Thymus (tissue), 11 donors: Measurements from ENCODE around the gene COPE. TPM values are rescaled to one million over a fixed set of nuclear protein-coding genes. Genes with fewer than 3 reads are reported as not detected.

Experiments
- DNase-seq, 9 donors: peaks; one replicate each; pipeline ENCODE4 v3.0.0-alpha.2; 2013; ENCODE audit warnings: low spot score in 9 of 9, low read depth in 6 of 9, missing footprints in 1 of 9
- H3K27ac ChIP-seq, 2 donors: one replicate each; pipeline ENCODE4 v1.5.1; 2013; ENCODE audit warnings: control low read depth in 1 of 2, low read depth in 1 of 2, low read length in 1 of 2, mild to moderate bottlenecking in 1 of 2, moderate library complexity in 1 of 2
- H3K27me3 ChIP-seq, 2 donors: one replicate each; pipeline ENCODE4 v1.5.1; 2013; ENCODE audit warnings: low read length in 1 of 2; ENCODE audit not compliant: control insufficient read depth in 2 of 2, insufficient read depth in 1 of 2
- H3K36me3 ChIP-seq, 2 donors: one replicate each; pipeline ENCODE4 v1.5.1; 2013; ENCODE audit warnings: low read length in 1 of 2, mild to moderate bottlenecking in 1 of 2, moderate library complexity in 1 of 2; ENCODE audit not compliant: control insufficient read depth in 2 of 2, insufficient read depth in 2 of 2
- H3K4me1 ChIP-seq, 2 donors: one replicate each; pipeline ENCODE4 v1.5.1; 2013; ENCODE audit warnings: low read length in 2 of 2; ENCODE audit not compliant: control insufficient read depth in 2 of 2, insufficient read depth in 2 of 2
- H3K4me3 ChIP-seq, 2 donors: one replicate each; pipeline ENCODE4 v1.5.1; 2013; ENCODE audit warnings: low read length in 2 of 2, control low read depth in 1 of 2, mild to moderate bottlenecking in 1 of 2
- H3K9me3 ChIP-seq, 2 donors: one replicate each; pipeline ENCODE4 v1.5.1; 2013; ENCODE audit warnings: low read length in 1 of 2, mild to moderate bottlenecking in 1 of 2; ENCODE audit not compliant: control insufficient read depth in 2 of 2, insufficient read depth in 1 of 2
- WGBS: extraction: QIAGEN DNeasy Blood & Tissue Kit; methylation state at CpG from one replicate; pipeline ENCODE4 v1.1.7; 2013; 5-methylcytosine and 5-hydroxymethylcytosine counted together
- polyA plus RNA-seq: library from polyadenylated mRNA; stranded (reverse); fragments of 200-250 nt; gene quantifications from one replicate; pipeline ENCODE4 v1.2.3, GENCODE V29; 2013
- total RNA-seq: library from RNA; stranded (reverse); fragments of 120-200 nt; gene quantifications from one replicate; pipeline ENCODE4 v1.2.4, GENCODE V29; 2013
- donor health status: healthy.

The COPE gene
- total and polyA plus RNA-seq, 2 donors, result 180 to 197 TPM

DNA sequence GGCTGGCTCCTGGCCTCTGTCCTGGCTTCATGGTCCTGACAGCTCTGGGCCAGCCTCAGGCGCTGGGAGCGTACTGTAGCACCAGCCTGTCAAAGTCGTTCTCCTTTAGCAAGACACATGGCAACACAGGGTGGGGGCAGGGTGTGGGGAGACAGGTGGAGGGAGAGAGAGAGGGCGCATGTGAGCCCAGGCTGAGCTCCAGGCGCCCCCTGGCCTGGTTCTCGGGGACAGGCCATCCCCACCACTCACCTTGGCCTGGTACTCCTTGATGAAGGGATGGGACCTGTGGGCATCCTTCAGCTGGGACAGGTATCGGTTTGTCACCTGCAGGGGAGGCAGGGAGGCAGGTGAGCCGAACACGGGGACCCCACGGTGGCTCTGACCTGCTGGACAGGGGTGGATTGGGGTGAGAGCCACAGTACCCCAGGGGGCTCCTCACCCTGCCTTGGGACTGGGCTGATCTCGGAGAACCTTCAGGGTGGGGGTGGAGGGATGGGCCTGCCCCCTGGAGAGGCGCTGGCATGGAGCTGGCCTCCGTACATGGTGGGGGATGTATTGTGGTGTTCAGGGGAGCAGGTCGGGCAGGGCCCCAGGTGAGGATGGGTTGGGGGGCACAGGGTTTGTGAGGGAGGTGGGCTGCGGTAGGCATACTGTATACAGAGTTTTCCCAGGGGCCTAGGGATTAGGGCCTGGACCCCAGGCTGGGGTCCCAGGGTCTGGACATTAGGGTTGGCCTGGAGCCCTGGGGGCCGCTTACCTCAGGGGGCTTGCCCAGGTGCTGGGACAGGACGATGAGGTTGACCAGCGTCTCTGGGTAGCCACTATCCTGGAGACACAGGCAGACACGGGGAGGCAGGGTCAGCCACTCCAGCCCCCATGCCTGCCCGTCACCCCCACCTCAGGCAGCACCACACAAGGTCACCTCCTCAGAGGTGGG lies 19.3 kb downstream of the COPE start:
- Histone ChIP-seq H3K4me3 (no peak overlapping the region), H3K9me3 (no peaks in the 10 kb centered on the region), H3K27ac (no peak overlapping the region), H3K4me1 (peaks cover 4 to 5% of the 10 kb centered on the region in 2 donors), H3K36me3 (peaks cover 44 to 52% of the 10 kb centered on the region in 2 donors), H3K27me3 (peaks cover 24 to 25% of the 10 kb centered on the region in 2 donors)
- no peak for DNase-seq
- WGBS, result 96% methylated on average over 20 of the region's 20 CpGs

DNA sequence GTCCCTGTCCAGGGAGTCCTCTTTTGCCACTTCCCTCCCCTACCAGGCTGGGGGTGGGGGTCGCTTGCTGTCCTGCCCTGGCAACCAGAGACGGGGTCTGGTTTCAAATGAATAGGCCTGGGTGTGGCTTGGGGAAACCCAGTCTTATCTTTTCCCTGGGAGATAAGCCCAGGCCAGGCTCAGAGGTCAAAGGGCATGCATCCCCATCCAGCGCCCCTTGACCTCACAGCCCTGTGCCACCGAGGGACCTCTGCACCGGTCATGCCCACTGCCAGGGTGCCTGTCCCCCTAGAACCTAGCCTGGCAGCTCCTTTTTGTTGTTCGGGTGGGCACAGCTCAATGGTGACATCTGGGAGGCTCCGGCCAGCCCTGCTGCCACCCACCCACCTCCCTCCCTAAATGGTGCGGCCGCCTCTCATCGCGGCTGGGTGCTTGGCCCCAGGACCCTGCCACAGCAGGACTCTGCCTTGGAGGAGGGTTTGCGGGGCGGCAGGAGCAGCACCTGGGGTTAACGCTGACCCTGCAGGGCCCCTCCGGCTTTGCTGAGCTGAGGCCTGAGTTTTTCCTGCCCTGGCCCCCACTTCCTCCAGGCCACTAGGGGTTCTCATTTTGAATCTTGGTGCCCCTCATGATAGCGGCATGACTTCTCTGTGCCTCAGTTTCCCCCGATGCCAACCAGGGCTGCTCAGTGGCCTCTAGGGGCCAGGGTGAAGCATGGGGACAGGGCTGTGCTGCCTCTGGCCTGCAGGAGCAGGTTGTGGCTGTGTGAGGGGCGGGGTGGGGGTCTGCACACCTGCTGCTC lies 20.4 kb downstream of the COPE start:
- H3K36me3 ChIP-seq, result peaks cover 34 to 44% of the 10 kb centered on the region in 2 donors
- H3K4me3 ChIP-seq, result no peak overlapping the region
- 95% methylated on average over 18 of the region's 18 CpGs for WGBS
- H3K27me3 ChIP-seq, result peaks cover 34 to 36% of the 10 kb centered on the region in 2 donors
- H3K27ac ChIP-seq, result no peak overlapping the region
- DNase-seq, result no peak
- H3K9me3 ChIP-seq, result no peaks in the 10 kb centered on the region
- peaks cover 4 to 5% of the 10 kb centered on the region in 2 donors for H3K4me1 ChIP-seq

DNA sequence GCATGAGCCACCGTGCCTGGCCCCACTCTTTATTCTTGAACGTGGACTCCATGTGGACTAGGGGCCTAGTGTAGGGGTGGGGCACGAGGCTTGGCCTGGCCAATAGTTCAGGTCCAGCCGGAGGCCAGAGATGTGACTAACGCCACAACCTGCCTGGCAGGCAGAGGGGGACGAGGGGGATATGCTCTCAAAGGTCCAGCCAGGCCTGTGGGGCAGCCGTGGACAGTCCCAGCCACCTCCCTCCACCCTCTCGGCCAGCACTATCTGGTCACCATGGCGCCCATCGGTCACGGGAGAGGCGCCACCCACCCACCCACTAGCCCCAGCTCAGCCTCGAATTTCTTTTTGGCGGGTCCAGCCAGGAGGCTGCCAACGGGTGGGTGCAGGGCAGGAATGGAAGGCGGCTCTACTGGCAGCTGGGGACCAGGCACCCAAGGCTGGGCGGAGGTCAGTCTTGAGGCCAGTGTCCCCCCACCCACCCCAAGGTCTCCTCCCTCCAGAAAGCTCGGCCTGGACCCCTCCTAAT lies 21.0 kb downstream of the COPE start:
- H3K4me3 ChIP-seq, result no peak overlapping the region
- peaks cover 4 to 5% of the 10 kb centered on the region in 2 donors for H3K4me1 ChIP-seq
- H3K9me3 ChIP-seq, result no peaks in the 10 kb centered on the region
- DNase-seq, result no peak
- WGBS, result 92% methylated on average over 18 of the region's 18 CpGs
- H3K27ac ChIP-seq, result no peak overlapping the region
- peaks cover 37 to 42% of the 10 kb centered on the region in 2 donors for H3K27me3 ChIP-seq
- peaks cover 28 to 38% of the 10 kb centered on the region in 2 donors for H3K36me3 ChIP-seq

DNA sequence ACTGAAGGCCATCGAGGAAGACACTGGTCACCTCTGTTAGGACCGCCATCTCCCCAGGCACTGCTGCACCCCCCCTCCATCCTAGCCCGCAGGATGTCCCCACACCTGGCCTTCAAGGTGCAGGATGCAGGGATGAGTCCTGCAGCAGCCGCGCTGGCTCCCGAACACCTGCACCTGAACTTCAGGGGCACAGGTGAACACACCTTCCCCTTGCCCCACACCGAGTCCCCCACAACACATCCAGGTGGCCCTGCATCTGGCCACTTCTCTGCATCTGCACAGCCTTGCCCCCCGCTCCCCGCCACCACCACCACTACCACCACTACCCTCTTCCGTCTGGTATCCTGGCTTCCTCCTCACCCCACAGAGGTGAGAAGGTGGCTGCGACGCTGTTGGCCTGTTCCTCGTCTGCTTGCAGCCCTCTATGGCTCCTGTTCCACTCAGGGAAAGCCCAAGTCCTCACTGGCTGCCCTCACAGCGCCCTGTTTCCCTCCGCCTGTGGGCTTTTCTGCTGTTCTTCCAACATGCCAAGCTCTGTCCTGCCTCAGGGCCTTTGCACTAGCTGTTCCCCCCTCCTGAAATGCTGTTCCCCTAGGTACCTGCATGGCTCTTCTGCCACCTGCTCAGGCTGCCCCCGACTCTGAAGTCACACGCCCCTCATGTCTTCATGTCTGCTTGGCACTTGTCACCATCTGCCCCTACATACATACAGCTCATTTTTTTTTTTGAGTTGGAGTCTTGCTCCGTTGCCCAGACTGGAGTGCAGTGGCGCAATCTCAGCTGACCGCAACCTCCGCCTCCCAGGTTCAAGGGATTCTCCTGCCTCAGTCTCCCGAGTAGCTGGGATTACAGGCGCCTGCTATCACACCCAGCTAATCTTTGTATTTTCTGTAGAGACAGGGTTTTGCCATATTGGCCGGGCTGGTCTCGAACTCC lies 21.8 kb downstream of the COPE start:
- 90% methylated on average over 25 of the region's 25 CpGs for WGBS
- peaks cover 38 to 47% of the 10 kb centered on the region in 2 donors for H3K27me3 ChIP-seq
- peaks cover 4 to 5% of the 10 kb centered on the region in 2 donors for H3K4me1 ChIP-seq

DNA sequence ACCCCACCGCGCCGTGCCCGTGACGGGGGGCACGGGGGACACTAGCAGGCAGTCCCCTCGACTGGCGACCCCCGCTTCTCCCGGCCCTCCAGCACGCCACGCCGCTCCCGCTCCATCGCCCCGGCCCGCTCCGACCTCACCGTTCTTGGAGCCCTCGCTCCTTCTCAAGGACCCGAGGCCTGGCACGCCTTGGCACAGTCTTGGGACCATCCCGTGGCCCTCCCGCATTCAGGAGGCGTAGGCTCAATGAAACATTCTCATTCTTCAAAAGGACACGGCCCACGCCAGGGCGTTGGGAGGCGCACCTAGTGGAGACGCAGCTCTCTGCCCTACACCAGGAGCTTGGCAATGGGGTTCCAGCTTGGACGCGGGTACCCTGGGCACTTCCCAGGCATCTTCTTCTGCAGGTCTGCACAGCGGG lies 22.8 kb downstream of the COPE start:
- no peak for DNase-seq
- peaks cover 4 to 5% of the 10 kb centered on the region in 2 donors for H3K4me1 ChIP-seq
- 25% methylated on average over 33 of the region's 33 CpGs for WGBS
- peaks cover 20 to 31% of the 10 kb centered on the region in 2 donors for H3K36me3 ChIP-seq
- H3K9me3 ChIP-seq, result no peaks in the 10 kb centered on the region
- no peak overlapping the region for H3K27ac ChIP-seq
- H3K4me3 ChIP-seq, result peak overlapping the region in 1 of 2 donors; percentile 49
- peaks cover 38 to 51% of the 10 kb centered on the region in 2 donors for H3K27me3 ChIP-seq

More for the DNA sequence above, 21.8 kb downstream of the COPE start:
- Histone ChIP-seq H3K9me3 (no peaks in the 10 kb centered on the region), H3K27ac (no peak overlapping the region), H3K4me3 (no peak overlapping the region), H3K36me3 (peaks cover 23 to 33% of the 10 kb centered on the region in 2 donors)
- no peak for DNase-seq

DNA sequence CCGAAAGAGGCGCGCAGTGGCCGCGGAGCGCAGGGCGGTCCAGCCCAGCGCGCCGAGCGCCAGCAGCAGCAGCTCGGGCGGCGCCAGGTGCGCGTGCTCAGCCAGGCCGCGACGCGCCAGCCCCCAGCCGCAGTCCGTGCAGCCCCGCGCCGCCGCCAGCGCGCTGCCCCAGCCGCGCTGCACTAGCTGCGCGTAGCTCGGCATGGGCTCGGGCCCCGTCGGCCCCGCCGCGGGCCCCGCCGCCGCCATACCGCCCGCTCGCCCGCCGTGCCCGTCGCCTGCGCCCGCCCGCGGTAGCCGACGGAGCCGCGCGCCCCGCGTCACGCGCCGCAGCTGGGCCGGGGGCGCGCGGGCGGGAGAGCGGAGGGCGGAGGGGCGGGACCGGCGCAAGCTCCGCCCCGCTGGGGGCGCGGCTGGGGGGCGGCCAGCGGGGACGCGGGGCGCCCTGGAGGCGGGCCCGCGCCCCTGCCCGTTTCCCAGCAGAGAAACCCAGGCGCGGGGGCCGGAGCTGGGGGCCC lies 23.3 kb downstream of the COPE start, which contains the start of gene CERS1:
Gene CERS1 (minus strand): TSS at position 335 of the 518 bp plus-strand sequence. CDS start 86 bp downstream, at position 249.
- no peak within 1 kb of the TSS for H3K27ac ChIP-seq
- WGBS, result under 1% methylated on average over 88 of the region's 89 CpGs
- H3K4me3 ChIP-seq, result peak within 1 kb of the TSS in 1 of 2 donors; percentile 49
- DNase-seq, result peak in 1 of 9 donors; percentile 31
- H3K4me1 ChIP-seq, result peaks cover 4 to 5% of the 10 kb centered on the region in 2 donors
- peaks cover 16 to 26% of the 10 kb centered on the region in 2 donors for H3K36me3 ChIP-seq
- no peaks in the 10 kb centered on the region for H3K9me3 ChIP-seq
- H3K27me3 ChIP-seq, result peaks cover 38 to 53% of the 10 kb centered on the region in 2 donors

DNA sequence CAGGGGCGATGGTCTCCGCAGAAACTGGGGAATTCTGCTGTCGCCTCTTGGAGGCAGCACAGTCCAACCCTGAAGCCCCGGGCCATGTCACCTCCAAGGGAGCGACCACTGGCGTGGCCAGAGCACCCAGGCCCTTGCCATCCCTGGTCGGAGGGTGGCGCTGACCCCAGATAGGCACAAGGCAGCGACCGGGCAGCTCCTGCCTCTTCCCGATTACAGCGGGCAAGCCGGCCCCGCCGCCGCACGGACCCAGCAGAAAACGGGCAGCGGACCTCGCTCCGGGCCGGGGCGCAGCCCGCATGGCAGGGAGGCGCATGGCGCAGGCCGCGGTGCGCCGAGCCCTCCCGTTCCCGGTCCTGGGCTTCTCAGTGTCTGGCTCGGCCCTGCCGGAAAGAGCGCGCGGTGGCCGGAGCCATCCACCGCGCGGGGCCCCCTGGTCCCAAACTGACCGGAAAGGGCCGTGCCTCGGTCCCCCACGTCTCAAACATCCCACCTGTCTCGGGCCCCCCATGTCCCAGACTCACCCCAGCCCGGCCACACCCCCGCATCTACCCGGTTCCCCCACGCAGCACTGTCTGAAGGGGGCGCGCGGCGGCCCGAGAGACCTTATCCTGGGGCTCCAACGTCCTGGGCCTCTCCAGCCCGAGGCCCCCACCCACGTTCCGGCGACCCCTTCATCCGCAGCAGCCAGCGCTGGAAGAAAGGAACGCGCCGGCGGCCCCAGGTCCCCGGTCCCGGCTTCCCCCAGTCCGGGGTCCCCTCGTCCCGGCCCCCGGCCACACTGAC lies 24.0 kb downstream of the COPE start:
- DNase-seq, result no peak

More for the DNA sequence above, 24.0 kb downstream of the COPE start:
- 2% methylated on average over 72 of the region's 72 CpGs for WGBS
- no peak overlapping the region for H3K27ac ChIP-seq
- peaks cover 38 to 53% of the 10 kb centered on the region in 2 donors for H3K27me3 ChIP-seq
- peaks cover 4 to 5% of the 10 kb centered on the region in 2 donors for H3K4me1 ChIP-seq
- no peaks in the 10 kb centered on the region for H3K9me3 ChIP-seq
- peaks cover 12 to 19% of the 10 kb centered on the region in 2 donors for H3K36me3 ChIP-seq
- peak overlapping the region in 1 of 2 donors; percentile 49 for H3K4me3 ChIP-seq
